Activated CD8-positive, alpha-beta memory T cell treated with anti-CD3 and anti-CD28 coated beads for 36 hours (primary cell): ENCODE results near the gene C6orf141. TPM values are rescaled to one million over a fixed set of nuclear protein-coding genes. Genes with fewer than 3 reads are reported as not detected.

ENCODE experiments used
- CTCF ChIA-PET: fragments of 350-600 bp; sonication (Branson Sonifier 250); formaldehyde crosslinking; loops from one replicate; lab custom pipeline; 2021; ENCODE audit warnings: antibody characterized with exemption; lab: Charles Lee
- POLR2A ChIA-PET: fragments of 350-600 bp; sonication (Branson Sonifier 250); formaldehyde crosslinking; loops from one replicate; lab custom pipeline; 2021; ENCODE audit warnings: antibody characterized with exemption; lab: Charles Lee
- total RNA-seq, 2 experiments: library from RNA; stranded (reverse); gene quantifications; one replicate each; pipeline ENCODE4 v1.2.3, GENCODE V29; 2021

Gene C6orf141
- not detected for total RNA-seq

DNA sequence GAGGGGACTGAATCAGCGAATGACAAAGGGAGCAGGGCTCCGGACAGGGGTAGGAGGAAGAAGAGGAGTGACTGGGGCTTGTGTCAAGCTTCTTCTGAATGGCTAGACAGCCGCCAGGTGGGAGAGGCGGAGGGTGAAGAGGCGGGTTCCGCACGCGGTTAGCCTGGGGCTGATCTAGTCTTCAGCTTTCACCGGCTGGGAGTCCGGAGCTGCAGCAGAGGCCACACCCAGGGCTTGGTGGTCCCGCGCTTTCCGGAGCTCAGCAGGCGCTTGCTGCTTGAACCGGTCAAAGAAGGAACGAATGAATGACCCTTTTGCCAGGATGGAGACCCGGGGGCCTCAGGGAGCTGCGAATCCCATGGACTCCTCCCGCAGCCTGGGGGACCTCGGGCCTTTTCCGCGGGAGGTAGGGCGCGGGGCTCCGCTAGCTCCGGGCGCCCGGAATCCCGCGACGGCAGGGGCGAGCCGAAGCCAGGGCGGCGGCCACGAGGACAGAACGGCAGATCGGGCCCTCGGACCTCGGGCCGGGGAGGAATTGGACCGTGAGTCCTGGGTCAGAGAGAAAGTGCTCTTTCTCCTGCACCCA lies at the start of gene C6orf141:
TSS of gene C6orf141 (plus strand) at position 177 of the 586 bp plus-strand sequence. CDS start at position 302, 125 bp downstream.
- POLR2A ChIA-PET, result no interaction called here
- CTCF ChIA-PET, result no interaction called here

DNA sequence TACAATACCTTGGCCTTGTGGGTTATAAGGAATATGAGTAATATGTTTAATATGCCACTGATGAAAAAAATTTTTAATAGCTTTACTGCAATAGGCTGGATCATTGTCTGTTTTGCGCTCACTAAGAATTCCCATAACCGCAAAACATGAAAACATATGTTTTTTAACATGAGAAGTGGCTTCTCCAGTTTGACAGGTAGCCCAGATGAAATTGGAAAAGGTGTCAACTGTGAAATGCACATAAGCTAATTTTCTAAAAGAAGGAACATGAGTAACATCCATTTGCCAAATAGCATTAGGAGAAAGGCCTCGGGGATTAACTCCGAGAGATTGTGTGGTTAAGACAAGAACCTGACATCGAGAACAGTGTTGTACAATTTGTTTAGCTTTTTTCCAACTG lies 45.8 kb upstream of the C6orf141 start:
- ChIA-PET POLR2A (no interaction called here), CTCF (no interaction called here)

DNA sequence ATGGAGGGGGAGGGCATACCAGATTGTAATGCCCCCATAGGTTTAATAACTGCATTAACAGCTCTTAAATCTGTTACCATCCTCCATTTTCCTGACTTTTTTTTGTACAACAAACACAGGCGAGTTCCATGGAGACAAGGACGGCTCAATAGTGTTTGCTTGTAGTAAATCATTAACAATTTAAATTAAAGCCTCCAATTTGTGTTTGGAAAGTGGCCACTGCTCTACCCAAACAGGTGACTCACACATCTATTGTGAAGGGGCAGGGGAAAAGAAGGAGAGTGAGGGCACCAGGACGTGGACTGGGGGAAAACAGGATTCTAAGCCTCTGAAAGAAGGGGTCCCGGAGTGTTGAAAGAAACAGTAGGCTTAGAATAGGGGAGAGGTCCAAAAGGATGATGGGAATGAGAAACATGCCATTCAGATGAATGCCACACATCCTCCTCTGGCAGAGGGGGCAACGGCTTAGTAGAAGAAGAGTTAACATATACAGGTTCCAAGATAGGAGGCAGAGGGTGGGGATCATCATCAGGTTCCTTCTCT lies 43.8 kb upstream of the C6orf141 start:
- ChIA-PET POLR2A (no interaction called here), CTCF (no interaction called here)

DNA sequence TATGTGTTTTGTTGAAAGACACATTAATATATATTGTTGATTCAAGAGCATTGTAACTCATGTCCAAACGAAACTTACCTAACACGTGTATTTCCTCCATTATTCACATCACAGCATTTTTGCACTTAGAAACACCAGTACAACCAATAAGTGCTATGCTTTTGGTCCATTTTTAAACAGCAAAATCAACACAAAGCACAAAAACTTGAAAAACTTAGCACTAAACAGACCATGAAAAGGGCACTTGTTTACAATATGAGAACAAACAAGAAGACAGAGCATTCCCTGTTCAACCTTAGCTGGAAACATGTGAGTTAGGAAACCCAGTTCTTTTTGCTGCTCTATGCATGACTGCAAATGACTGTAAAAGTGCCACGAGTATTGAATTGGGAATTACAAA lies 41.1 kb upstream of the C6orf141 start:
- POLR2A ChIA-PET, result no interaction called here

DNA sequence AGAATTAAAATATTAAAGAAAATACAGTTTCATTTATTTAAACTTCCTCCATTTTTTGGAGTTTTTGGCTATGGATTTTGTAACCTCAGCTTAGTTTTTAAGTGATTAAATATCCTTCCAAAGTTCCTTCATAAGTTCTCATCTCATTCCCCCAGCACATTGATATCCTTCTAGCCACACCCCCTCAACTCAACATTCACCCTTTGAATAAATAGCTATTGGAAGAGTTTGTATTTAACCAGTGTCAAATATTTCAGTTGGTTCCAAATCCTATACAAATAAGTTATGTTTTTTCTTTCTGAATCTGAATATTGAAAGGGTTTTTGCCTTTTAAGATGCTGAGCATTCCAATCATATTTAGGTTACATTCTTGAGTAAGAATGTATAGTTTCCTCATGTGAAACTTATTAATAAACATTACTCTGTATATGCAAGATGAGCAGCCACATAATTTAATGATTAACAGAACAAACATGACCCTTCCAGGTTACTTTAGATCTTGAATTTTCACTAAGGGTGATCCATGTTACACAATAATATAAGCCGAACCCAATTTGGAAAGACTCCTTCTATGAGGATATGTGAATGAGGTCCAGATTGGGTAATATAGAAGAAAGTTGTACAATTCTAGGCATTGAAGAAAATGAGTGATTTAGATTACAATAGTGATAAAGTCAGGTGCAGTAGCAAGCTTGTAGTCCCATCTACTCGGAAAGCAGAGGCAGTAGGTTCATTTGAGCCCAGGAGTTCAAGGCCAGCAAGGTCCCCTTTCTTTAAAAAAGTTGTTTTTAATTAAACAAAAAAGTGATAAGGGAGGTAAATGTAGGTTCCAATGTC lies 37.1 kb upstream of the C6orf141 start:
- ChIA-PET POLR2A (no interaction called here), CTCF (no interaction called here)

More for the DNA sequence above, 41.1 kb upstream of the C6orf141 start:
- CTCF ChIA-PET, result no interaction called here

DNA sequence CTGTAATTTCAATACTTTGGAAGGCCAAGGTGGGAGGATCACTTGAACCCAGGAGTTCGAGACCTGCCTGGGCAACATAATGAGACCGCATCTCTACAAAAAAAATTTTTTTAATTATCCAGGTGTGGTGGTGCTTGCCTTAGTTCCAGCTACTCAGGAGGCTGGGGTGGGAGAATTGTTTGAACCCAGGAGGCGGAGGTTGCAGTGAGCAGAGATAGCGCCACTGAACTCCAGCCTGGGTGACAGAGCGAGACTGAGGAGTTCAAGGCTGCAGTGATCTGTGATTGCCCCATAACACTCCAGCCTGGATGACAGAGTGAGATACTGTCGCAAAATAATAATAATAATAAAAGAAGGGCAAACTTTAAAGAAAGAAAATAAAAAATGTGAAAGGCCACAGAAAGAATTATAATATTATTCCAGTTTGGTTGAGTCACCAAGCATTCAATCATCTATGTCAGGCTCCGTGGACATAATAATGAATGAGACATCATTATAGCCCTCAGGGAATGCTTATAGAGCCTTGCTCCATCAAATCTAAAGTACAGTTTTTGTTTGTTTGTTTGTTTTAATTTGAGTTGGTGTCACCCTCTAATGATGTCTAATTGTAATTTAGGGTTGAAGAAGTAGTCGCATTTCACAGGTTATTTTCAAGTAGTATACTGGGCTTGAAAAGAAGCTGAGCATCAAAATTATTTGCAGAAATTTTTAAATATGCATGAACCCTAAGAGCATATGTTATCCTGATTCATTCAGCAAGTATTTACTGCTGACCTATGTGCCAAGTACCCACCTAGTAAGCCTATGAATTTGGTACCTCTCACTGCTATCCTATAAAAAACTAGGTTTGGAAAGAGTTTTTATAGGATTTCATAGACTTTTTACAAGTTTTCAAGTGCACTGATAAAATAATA lies 35.6 kb upstream of the C6orf141 start:
- CTCF ChIA-PET, result no interaction called here
- POLR2A ChIA-PET, result no interaction called here

DNA sequence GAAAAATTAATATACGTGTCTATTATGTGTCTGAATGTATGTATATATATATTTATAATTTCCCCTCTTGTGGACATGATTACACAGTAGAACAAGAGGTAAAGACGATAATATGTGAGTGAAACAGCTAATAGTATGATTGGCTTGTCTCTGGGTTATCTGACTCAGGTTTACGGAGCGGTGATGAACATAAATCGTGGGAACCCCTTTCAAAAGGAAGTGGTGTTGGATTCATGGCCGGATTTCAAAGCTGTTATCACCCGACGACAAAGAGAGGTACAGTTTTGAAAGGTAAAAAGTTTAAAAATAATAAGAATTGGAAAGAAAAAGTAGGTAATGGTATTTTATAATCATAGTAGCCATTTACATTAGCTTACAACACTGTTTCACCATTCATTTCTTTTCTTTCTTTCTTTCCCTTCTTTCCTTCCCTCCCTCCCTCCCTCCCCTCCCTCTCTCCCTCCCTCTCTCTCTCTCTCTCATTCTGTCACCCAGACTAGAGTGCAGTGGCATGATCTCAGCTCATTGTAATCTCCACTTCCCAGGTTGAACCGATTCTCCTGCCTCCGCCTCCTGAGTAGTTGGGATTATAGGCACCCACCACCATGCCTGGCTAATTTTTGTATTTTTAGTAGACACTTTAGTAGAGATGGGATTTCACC lies 34.9 kb upstream of the C6orf141 start:
- ChIA-PET CTCF (no interaction called here), POLR2A (no interaction called here)

DNA sequence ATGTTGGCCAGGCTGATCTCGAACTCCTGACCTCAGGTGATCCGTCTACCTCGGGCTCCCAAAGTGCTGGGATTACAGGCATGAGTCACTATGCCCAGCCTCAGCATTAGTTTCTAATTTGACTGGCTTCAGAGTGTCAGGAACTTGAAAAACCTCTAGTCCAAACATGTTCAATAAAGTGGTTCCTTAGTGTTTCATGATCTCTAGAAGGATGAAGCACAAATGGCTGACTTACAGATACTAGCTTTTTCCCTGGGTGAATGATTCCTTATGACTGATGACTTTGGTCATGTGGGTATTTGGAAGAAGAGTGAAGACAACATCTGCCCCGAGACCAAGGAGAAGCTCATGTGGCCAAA lies 34.3 kb upstream of the C6orf141 start:
- ChIA-PET CTCF (no interaction called here), POLR2A (no interaction called here)

DNA sequence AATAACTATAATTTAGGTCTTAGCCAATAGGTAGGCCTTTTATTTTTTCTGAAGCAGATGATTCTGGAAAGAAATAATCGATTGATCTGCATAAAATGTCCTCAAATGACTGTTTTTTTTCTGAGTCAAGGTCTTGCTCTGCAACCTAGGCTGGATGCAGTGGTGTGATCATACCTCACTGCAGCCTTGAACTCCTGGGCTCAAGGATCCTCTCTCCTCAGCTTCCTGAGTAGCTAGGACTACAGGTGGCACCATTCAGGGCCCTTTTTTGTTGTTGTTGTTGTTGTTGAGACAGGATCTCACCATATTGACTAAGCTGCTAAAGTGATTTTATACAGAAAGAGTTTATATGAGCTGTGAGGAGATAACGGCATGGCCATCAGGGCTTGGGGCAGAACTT lies 32.5 kb upstream of the C6orf141 start:
- POLR2A ChIA-PET, result no interaction called here
- CTCF ChIA-PET, result no interaction called here

DNA sequence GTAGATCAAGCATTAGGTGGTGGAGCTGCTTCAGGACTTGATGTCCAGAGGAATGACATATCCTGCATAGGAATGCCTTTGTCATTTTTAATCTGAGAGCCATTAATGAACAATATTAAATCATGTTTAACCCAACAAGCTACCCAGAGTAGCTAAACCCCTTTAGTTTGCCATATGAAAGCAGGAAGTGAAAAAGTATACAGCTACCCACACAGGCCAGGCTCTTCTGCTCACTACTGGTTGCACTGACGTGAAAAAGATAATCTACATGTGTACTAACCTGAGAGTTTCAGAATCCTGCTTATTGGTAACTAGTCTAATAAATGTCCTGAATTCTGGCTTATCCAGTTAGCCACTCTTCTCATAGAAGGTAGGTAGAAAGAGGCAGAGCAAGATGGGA lies 30.8 kb upstream of the C6orf141 start:
- ChIA-PET CTCF (interaction anchor here (0.8 kb wide), 1 partner anchor 14 kb away, joined by 4 read pairs; no protein-coding TSS in a partner anchor), POLR2A (no interaction called here)

DNA sequence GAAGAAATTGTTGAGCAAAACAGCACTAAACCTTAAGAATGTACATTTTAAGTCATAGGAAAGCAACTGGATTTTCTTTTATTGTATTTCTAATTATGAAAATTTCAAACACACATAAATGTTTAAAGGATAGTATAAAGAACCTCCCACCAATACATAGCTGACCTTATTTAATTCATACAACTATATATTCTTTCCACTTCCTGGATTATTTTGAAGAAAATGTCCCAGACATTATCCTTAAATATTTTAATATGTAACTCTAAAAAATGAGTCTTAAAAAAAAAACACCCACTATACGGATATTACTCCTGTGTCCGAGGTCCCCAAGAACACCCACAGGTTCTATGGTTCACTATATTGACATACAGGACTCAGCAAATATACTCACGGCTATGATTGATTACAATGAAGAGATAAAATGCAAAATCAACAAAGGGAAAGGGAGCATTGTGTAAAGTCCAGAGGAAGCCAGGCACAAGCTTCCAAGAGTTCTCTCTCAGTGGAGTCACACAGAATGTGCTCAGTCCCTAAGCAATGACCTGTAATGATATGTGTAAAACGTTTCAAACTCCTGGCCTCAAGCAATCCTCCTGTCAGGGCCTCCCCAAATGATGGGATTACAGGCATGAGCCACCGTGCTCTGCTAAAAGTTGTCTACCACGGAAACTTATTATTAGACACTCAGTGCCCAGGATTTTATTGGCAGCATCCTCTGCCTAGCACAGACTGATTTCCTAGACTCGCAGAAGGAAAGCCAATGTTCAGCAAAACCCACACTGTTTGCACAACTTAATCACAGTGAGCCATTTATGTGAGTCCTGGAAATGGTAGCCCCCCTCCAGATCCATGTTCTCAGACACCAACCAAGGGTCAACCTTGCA lies 27.5 kb upstream of the C6orf141 start:
- ChIA-PET CTCF (no interaction called here), POLR2A (no interaction called here)

DNA sequence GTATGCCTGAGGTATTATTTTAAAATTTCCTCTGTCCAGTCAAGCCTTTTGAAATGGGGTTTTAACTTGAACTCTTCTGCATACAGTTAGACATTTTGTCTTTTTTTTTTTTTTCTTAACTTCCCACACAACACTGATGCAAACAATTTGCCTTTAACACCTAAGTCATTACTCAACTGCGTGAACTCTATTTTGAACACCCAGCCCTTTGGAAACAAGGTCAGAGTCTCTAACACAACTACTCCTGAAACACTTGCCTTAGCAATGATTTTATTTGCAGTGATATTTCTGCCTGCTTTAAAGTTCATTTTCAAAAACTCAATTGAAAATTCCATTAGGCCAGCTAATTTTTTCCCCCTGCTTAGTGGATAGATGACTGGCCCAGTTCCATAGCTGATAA lies 26.6 kb upstream of the C6orf141 start:
- ChIA-PET CTCF (no interaction called here), POLR2A (no interaction called here)

DNA sequence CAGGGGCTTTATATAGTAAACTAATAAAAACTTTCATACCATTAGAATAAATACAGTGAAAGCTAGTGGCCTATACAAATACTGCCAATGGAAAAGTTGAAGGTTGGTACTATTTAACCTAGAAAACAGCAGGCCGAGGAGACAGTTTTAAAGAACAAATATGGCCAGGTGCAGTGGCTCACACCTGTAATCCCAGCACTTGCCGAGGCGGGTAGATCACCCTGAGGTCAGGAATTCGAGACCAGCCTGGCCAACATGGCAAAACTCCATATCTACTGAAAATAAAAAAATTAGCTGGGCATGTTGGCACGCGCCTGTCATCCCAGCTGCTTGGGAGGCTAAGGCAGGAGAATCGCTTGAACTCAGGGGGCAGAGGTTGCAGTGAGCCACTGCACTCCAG lies 25.9 kb upstream of the C6orf141 start:
- CTCF ChIA-PET, result no interaction called here
- POLR2A ChIA-PET, result no interaction called here

DNA sequence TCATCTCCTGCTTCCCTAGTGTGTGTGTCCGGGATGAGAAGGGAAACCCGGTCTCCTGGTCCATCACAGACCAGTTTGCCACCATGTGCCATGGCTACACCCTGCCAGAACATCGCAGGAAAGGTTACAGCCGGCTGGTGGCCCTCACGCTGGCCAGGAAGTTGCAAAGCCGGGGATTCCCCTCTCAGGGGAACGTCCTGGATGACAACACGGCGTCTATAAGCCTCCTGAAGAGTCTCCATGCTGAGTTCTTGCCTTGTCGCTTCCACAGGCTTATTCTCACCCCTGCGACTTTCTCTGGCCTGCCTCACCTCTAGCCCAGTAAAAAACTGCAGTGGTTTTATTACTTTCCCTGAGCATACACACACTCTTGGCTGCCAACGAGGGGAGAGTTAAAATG lies 23.9 kb upstream of the C6orf141 start:
- POLR2A ChIA-PET, result no interaction called here
- CTCF ChIA-PET, result no interaction called here

DNA sequence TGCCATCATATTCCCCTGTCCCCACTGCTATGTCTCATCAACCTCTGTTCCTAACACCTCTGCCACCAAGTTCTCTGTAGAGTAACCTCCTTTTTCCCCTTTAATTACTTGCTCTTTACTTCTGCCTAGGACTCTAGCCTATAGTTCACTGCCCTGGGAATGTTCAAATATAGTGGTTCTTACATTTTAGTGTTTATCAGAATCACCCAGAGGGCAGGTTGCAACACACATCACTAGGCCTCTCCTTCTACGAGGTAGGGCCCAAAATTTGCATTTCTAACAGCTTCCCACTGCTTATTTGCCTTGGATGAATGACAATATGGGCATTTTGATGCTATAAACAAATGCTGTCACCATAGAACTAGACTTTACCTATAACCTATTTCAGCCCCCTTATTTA lies 23.1 kb upstream of the C6orf141 start:
- POLR2A ChIA-PET, result no interaction called here
- CTCF ChIA-PET, result no interaction called here

DNA sequence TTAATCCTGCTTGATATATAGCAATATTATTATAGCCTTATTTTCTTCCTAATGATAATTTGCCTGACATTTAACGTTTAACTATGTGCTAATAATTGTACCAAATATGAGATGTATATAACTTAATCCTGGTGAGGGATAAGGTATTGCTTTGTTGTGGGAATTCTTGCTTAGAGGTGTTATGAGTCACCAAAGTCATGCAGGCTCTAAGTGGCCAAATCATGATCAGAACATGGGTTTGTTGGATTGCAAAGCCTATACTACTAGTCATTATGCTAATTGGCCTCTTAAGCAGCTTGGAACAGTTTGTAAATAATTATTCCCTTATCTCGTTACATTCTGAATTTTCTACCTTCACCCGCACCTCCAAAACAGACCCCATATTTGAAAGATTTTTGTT lies 21.9 kb upstream of the C6orf141 start:
- ChIA-PET POLR2A (no interaction called here), CTCF (no interaction called here)

DNA sequence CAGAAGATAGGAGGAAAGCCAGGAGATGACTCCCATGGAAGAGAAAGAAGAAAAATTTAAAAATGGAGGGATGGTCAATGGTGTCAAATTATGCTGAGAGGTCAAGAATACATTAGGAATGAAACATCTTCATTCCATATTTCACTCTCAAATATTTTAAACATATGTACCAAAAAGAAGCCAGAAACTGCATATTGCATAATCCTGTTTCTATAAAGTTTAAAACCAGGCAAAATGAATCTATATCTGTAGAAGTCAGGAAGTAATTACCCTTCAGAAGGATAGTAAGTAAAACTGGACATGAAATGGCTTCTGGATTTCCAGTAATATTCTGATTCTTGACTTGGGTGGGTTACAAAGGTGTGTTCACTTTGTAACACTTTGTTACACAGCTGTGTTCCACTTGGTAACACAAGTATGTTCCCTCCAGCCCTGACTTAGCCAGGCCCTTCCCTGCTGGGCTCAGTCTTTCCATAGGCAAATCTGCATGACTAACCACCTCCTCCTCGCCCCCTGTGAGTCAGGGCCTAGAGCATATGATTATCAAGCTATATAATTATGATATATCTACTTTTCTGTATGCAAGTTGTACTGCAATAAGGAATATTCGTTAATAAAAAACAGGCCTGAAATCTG lies 20.2 kb upstream of the C6orf141 start:
- POLR2A ChIA-PET, result no interaction called here
- CTCF ChIA-PET, result no interaction called here
